Caki2 (cell line): ENCODE data around the gene EPHB2. TPM values are rescaled to one million over a fixed set of nuclear protein-coding genes. Genes with fewer than 3 reads are reported as not detected.

Source experiments
- DNase-seq: peaks from one replicate; pipeline ENCODE4 v3.0.0-alpha.2; 2015; ENCODE audit warnings: low read depth
- in situ Hi-C: cut with HindIII; loops from 2 replicates; pipeline ENCODE4 v1.10.0; 2016; ENCODE audit warnings: low sequenced_read_pairs, low pct_unique_long_range_greater_than_20kb, mixed read lengths
- total RNA-seq: library from RNA; depleted of rRNA; stranded (reverse); fragments of >200 nt; shearing (Covaris generic); gene quantifications from 2 replicates; pipeline ENCODE4 v1.2.3, GENCODE V29; 2014; ENCODE audit warnings: low replicate concordance

The EPHB2 gene
- total RNA-seq, 1 experiment from 2014 or later: 14.5 TPM

DNA sequence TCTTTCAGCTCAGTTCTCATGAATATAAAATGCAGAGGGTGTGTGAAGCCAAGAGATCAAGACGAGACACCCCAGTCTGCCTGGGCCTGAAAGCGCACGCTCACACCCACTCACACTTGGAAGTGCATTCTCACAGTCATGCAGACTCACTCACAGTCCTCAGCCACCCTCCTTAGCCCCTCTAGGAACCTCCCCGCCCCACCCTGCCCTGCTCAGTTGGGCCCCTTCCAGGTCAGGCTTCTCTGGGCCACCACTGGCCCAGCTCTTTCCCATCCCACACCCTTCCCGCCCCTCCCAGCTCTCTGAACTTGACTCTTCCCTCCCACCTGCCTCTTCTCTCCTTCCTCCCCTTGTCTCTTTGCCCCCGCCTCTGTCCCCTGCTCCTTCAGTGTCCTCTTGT, 93.8 kb downstream of the EPHB2 start:
- no peak for DNase-seq
- in situ Hi-C loops: no loop called here

DNA sequence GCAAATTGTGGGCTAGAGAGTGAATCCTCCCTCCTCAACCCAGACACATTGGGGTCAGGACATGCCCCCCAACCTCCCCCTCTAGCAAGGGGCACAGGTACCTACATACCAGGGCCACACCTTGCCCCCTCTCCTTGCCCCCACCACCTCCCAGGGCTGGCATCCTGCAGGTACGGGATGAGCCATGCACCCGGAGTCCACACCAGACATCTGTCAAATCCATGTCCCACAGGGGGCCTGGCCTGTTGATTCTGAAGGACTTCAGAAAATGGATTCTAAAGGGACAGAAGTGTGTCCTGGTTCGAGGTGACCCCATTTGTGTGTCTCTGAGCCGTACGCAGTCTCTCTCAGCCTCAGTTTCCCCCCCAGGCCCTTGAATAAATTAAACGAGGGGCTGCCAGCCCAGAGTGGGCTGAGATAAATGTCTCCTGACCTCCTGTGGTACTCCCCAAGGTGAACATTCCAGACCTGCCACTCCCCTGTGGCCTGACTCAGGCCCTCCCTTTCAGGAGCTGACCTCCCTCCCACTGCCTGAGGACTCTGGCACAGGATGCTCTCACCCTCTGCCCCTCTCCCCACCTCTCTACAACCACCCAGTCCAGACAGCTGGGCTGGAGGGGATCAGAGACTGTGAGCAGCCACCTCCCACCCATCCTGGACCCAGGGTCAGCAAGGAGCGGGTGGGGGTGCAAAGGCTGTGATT, 94.5 kb downstream of the EPHB2 start:
- in situ Hi-C loops: no loop called here
- DNase-seq: no peak

DNA sequence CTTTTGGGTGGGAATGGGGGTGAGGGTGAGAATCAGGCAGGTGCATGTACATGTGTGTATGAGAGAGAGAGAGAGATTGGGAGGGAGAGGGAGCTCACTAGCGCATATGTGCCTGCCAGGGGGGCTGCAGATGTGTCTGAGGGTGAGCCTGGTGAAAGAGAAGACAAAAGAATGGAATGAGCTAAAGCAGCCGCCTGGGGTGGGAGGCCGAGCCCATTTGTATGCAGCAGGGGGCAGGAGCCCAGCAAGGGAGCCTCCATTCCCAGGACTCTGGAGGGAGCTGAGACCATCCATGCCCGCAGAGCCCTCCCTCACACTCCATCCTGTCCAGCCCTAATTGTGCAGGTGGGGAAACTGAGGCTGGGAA, 95.0 kb downstream of the EPHB2 start:
- in situ Hi-C loops: no loop called here
- DNase-seq: no peak

DNA sequence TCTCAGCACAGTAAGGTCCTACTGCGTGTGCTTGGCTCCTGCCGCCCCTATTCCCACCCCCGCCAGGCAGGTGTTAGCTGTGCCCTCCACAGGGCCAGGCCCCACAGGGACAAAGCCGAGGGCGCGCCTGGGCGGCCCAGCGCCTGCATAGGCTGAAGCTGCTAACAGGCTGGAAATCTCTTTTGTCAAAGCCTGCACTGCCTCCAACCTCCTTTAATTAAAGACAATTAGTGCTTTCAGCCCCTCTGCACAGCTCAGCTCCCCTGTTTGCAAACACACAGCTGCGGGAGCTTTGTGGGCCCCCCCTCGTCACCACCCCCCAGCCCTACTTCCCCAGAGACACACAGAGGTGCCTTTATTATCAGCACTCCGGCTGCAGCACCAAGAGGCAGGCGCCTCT, 95.9 kb downstream of the EPHB2 start:
- in situ Hi-C loops: no loop called here
- no peak for DNase-seq

DNA sequence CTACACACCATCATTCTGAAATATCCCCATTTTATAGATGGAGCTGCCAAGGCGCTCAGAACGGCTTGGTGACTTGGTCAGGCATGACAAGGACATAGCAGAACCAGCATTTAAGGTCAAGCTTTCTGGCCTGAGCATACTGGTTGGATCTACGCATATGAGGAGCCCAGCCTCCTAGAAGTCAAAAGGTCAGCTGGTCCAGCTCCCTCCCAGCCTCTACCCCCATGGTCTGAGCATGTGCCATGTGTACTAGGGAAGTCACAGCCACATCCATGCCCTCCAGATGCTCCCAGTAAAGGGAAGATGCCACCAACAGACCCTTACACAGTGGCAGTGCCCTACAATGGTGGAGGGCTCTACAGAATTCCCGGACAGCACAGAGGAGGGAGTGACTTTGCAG, 96.7 kb downstream of the EPHB2 start:
- in situ Hi-C loops: no loop called here
- DNase-seq: no peak

DNA sequence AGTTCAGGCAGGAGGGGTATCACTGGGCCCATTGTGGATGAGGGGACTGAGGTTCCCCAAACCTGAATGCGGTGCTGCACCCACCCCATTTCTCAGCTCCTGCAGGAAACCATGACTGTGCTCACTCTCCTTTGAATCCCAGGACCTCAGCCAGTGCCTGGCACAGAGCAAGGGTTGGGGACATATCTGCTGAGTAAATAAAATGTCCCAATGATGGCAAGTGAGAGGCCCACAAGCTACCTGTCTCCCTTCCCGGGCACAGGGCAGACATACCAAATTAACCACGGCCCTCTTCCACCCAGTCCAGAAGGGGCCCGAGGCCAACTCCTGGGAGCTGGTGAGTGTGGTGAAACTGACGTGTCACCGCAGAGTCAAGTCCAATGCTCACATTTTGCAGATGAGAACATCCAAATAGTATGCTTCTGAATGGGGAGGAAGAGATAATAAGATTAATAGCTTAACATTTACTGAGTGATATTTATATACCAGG, 97.6 kb downstream of the EPHB2 start:
- in situ Hi-C loops: no loop called here
- DNase-seq: no peak

DNA sequence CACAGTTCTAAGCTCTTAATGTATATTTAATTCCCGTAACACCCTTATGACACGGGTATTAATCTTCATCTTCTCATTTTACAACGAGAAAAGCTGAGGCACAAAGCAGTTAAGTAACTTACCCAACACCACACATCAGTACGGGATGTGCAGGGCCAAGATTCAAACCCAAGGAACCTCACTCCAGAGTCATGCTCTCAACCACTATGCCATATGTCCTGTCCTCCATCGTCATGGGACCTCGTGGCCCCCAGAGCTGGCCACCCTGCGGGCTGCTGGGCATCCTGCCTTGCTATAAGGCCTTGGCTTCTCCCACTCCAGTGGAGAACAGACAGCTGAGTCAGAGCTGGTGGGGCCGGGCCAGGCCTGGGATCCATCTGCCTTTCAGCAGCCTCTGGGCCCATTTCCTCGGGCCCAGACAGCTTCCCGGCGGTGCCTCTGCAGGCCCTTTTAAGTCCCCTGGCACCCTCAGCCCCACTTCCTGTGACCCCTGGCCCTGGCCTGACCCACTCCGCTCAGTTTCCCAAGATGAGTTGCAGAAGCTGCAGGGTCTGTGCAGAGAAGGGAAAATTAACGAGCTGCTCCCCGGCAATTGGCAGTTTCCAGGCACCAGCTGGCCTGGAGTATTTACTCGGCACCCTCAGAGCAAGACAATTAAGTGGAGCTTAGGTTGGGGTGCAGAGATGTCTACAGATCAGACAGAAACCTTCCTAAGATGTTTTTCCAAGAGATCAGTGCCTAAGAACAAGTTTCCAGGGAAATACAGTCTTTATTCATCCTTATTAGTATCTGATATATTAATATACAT, 98.2 kb downstream of the EPHB2 start:
- DNase-seq: no peak
- in situ Hi-C loops: no loop called here

DNA sequence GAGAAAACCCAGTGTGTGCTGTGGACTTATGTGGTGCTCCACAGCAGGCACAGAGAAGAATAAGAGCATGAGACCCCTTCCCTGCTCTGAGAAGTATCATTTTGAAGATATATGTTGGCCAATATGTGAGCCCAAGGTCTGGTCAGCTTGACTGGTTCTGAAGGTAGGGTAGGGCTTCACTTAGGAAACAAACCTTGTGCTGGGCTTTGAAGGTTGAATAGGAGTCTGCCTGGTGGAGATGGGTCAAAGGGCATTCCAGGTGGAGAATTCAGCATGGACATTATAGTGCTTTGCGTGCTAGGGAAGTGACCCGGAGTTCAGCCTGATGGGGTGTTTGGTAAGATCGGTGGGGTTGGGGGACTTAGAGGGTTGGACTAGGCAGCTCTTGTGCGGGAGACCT, 99.1 kb downstream of the EPHB2 start:
- in situ Hi-C loops: no loop called here

DNA sequence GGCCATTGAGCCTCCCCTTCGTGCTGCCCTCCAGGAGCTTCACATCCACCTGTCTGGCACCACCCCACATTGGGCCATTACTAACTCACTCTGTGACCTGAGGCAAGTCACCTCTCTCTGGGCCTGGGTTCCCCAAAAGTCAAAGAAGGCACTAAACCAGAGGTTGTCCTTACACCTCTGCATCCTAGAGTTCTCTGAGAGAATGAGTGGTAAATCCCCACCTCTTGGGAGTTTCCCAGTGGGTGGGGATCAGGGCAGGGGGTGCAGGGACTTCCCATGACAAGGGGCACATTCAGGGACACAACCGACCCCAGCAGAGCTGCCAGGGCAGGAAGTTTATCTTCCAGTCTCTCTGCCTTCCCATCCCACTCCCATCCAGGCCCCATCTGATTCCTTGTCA, 99.7 kb downstream of the EPHB2 start:
- in situ Hi-C loops: no loop called here

More for the DNA sequence above, 99.1 kb downstream of the EPHB2 start:
- DNase-seq: no peak

DNA sequence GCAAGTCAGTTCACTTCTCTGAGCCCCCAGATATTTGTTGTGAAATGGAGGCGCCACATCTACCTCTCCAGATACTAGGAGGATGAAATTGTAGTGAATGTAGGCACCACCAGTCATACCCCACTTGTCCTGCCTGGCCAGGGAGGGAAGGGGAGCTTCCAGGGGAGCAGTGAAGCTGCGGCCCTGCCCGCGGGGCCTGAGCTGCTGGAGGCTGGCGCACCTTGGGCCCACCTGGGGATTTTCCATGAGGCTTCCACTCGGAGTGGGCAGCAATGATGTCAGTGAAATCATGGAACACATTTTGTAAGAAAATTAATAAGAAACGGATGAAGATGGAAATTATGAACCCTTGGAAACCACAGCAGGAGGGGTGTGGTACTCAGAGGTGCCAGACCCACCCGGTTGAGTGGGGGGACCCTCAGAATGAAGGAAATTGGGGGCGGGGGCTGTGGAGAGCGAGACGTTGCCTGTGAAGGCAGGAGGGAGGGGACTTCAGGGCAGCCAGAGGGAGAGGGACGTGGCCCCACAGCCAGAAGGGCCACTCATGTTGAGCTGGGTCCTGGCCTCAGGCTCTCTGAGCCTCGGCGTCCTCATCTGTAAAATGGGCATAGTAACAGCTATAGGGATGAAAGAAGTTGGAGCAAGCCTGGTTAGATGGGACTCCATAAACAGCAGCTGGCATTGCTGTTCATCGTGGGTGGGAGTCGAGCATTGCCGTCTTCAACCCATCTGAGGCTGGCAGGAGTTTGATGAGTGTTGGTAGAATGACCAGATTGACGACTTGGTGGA, 101.6 kb downstream of the EPHB2 start:
- in situ Hi-C loops: no loop called here
- DNase-seq: no peak

More for the DNA sequence above, 99.7 kb downstream of the EPHB2 start:
- no peak for DNase-seq

DNA sequence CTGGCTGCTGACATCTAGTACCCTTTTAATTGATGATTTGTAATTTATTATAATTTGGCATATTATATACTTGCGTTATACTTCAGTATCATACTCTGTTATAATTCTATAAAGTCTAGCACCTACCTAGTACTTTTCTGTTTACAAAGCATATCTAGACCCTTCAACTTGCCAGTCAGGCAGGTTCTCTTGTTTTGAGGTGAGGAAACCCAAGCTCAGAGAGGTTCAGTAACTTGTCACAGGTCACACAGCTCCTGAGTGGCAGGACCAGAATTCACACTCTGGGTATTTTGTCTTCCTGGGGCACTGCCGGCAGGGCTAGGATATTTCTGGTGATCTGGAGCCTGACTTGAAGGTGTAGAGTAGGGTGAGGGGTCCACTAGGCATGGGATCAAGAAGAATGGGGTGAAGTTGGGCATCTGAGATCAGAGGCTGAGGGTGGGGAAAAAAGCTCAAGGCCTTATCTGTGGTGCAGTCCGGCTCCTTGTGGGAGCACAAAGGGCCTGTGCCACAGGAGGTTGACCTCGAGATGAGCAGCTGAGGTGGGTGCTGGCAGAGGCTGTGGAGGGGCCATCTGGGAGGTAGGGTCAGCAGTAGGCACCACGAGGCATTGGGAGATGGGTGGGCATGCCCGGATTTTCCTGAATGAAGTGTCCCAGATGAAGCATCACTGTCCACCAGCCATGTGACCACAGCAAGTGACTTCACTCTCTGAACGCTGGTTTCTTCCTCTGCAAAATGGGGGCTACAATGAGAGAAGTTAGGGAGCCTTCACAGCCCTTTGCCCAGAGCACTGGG, 102.6 kb downstream of the EPHB2 start:
- no peak for DNase-seq
- in situ Hi-C loops: no loop called here

DNA sequence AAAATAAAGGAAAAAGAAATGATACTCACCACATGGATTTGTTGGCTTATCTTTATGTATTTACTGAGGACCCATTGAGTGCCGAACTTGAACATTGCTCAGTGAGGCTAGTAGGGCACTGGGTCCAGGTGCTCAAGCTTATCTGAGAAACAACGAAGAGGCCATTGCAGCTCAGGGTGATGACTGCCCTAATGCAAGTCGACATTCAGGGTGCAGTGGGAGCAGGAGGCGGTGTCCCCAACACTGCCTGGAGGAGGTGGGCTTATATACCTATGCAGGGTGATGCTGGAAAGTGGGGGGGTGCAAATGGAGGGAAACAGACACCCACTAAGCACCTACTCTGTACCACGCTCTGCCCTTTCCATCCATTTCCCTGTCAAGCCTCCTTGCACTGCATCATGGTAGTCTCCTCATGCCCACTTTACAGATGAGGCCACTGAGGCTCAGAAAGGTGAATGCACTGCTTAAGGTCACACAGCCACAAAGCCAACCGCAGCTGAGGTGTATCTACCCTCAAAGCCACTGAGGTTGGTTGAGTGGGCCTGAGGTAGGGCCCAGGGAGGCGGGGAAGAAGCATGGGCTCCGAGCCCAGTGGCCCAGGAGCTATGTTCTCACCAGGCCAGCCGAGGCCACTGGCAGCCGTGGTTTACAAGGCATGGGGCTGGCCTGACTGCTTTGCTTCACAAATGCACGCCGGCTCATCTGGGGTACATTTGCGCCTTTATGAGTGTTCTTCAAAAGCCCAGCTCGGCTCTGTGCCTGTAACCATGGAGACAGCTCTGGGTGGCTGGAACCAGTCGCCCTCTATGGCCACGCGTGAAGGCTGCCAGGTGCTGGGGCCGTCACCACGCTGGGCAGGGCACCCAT, 103.8 kb downstream of the EPHB2 start:
- in situ Hi-C loops: no loop called here
- no peak for DNase-seq

DNA sequence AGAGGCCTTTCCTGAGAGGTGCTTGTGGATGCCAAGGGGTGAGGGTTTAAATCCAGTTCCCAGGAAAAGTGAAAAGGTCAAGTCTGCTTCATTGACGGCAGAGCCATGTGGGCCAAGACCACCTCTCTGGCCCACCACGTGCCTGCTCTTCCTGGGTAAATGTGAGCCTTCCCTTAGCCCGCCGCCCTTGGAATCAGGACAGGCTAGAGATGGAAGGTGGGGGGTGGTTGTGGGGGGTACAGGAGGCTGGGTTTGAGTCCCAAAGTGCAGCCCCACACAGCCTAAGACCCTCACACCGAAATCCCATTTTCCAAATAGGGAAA, 104.4 kb downstream of the EPHB2 start:
- in situ Hi-C loops: no loop called here
- no peak for DNase-seq

DNA sequence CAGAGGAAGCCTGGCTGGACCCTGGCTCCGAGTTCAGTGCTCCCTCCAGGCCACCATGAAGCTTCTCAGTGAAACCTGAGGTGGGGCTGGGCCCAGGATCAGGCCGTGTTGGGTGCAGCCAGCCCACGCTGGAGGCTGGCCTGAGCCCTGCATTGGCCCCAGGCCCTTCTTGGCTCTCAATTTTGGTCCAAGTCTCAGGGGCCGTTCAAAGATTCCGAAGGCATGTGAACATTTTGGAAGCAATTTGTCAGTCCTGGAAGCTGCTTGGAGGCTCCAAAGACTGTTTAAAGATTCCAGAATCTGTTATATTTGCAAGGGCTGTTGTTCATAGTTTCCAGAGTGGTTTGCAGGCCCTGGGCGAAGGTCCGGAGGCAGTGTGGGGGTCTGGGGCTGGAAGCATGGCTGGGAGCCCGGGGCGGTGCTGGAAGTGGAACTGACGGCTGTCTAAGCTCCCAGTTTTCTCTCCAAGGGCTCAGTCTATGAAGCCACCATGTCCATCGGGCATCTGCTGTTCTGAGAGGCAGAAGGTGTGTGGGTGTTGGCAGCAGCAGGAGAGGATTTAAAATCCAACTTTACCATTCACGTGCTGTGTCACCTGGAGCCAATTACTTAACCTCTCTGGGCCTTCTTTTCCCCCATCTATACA, 104.9 kb downstream of the EPHB2 start:
- in situ Hi-C loops: no loop called here
- no peak for DNase-seq

DNA sequence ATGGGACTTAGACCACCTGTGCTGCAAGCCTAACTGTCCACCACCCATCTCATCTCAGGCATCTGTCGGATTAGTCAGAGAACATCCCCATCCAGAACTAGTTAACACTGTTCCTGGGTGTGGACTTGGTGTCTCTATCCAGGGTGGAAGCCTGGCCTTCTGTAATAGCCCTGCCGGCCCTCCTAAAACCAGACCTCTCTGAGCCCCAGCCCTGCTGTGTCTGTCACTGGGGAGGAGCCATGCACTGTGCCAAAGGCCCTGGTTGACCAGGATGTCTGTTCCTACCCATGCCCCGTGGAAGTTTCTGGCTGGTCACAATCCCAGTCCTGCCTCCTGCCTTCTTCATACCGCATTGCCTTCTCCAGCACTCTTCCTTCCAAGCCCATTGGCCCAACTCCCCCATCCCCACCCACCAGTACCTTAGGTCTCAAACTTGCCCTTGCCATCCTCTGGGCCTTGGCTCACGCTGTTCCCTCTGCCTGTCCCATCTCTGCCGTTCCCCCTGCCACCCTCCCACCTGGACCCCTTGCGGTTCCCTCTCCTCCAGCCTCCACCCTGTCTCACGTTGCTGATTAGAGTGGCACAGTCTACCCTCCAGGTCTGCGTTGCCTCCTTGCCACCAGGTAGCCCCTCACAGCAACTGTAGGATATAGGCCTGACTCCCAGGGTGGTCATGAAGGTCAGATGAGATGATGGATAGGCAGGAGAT, 105.6 kb downstream of the EPHB2 start:
- no peak for DNase-seq
- in situ Hi-C loops: no loop called here

DNA sequence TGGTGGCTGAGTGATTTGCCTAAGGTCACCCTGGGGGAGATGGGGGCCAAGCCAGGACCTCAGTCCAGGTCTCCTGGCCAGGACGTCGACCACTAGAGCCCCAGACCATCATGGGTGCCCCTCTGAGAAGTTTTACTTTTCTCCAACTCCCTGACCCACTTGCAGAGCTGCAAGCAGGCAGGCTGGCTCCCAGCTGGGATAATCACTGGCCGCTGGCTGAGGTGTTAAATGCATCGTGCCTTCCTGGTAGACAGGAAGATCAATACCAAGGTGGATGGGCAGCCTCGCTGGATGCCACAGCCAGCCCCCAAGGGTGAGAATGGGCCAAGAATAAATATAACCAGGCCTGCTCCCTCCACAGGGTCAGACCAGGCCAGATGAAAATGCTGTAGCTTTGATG, 106.2 kb downstream of the EPHB2 start:
- no peak for DNase-seq
- in situ Hi-C loops: no loop called here

DNA sequence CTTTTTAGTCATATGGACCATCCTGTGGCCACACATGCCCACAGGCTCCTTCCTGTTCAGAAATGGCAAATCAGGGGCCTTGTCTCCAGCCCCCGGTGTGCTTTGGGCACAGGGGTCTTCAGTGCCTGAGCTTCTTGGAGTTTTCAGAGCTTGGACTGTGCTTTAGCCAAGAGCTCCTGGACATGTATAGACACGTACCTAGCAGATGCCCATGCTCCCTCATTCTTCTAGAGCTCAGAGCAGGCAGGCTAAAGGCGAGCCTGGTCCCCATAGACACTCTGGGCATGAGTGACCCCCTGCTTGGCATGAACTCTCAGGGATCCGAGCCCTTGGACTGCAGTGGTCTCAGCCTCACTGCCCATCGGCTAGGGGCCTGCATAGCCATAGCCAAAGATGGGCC, 106.8 kb downstream of the EPHB2 start:
- DNase-seq: no peak
- in situ Hi-C loops: no loop called here
